H9 (cell line): ENCODE measurements around the gene H2BK1. TPM values are rescaled to one million over a fixed set of nuclear protein-coding genes. Genes with fewer than 3 reads are reported as not detected.

Source experiments
- DNase-seq: peaks from one replicate; pipeline ENCODE4 v3.0.0-alpha.2; 2017
- H2AFZ ChIP-seq: one replicate; pipeline ENCODE4 v1.6.1; 2013; ENCODE audit warnings: mild to moderate bottlenecking, low read length, control low read depth, moderate library complexity
- H2AK5ac ChIP-seq: 2 replicates; pipeline ENCODE4 v1.6.1; 2013; ENCODE audit warnings: low read length, control low read depth, mixed read lengths; ENCODE audit not compliant: insufficient read length
- H2BK120ac ChIP-seq: one replicate; pipeline ENCODE4 v1.6.1; 2013; ENCODE audit warnings: low read depth, mild to moderate bottlenecking, low read length, control low read depth, inconsistent platforms; ENCODE audit not compliant: poor library complexity, severe bottlenecking
- H2BK12ac ChIP-seq: 2 replicates; pipeline ENCODE4 v1.6.1; 2013; ENCODE audit warnings: low read length, control low read depth, mixed read lengths, low read depth; ENCODE audit not compliant: insufficient read length
- H2BK15ac ChIP-seq: 2 replicates; pipeline ENCODE4 v1.6.1; 2013; ENCODE audit warnings: low read depth, low read length, control low read depth
- H2BK20ac ChIP-seq: one replicate; pipeline ENCODE4 v1.6.1; 2013; ENCODE audit warnings: low read depth, mild to moderate bottlenecking, low read length, control low read depth, inconsistent platforms; ENCODE audit not compliant: poor library complexity, severe bottlenecking
- H2BK5ac ChIP-seq: 2 replicates; pipeline ENCODE4 v1.6.1; 2013; ENCODE audit warnings: low read length, control low read depth, mixed read lengths; ENCODE audit not compliant: insufficient read length
- H3K14ac ChIP-seq: 2 replicates; pipeline ENCODE4 v1.6.1; 2013; ENCODE audit warnings: low read length, control low read depth; ENCODE audit not compliant: insufficient read depth
- H3K18ac ChIP-seq: 2 replicates; pipeline ENCODE4 v1.6.1; 2013; ENCODE audit warnings: low read depth, mild to moderate bottlenecking, mixed read lengths, low read length, control low read depth; ENCODE audit not compliant: insufficient read length
- H3K23ac ChIP-seq: 2 replicates; pipeline ENCODE4 v1.6.1; 2013; ENCODE audit warnings: low read length, control low read depth, mixed read lengths, low read depth; ENCODE audit not compliant: insufficient read length
- H3K23me2 ChIP-seq: 2 replicates; pipeline ENCODE4 v1.6.1; 2013; ENCODE audit warnings: low read depth, mild to moderate bottlenecking, mixed read lengths, low read length, control low read depth; ENCODE audit not compliant: insufficient read length, poor library complexity, severe bottlenecking
- H3K27ac ChIP-seq: 2 replicates; pipeline ENCODE4 v1.5.1; 2013; ENCODE audit warnings: low read length, control low read depth, mixed read lengths, low read depth; ENCODE audit not compliant: insufficient read length
- H3K27me3 ChIP-seq: 2 replicates; pipeline ENCODE4 v1.6.1; 2013; ENCODE audit warnings: low read length, control low read depth, inconsistent platforms; ENCODE audit not compliant: insufficient read depth
- H3K4ac ChIP-seq: 2 replicates; pipeline ENCODE4 v1.6.1; 2013; ENCODE audit warnings: low read depth, mild to moderate bottlenecking, control low read depth, inconsistent platforms, low read length, moderate library complexity
- H3K4me1 ChIP-seq: 2 replicates; pipeline ENCODE4 v1.6.1; 2013; ENCODE audit warnings: low read length, control low read depth, inconsistent platforms; ENCODE audit not compliant: insufficient read depth
- H3K4me2 ChIP-seq: 2 replicates; pipeline ENCODE4 v1.6.1; 2013; ENCODE audit warnings: low read length, control low read depth, mixed read lengths; ENCODE audit not compliant: insufficient read length, insufficient read depth
- H3K56ac ChIP-seq: 2 replicates; pipeline ENCODE4 v1.6.1; 2013; ENCODE audit warnings: low read depth, mild to moderate bottlenecking, mixed read lengths, low read length, control low read depth; ENCODE audit not compliant: insufficient read length
- H3K79me1 ChIP-seq: 2 replicates; pipeline ENCODE4 v1.6.1; 2013; ENCODE audit warnings: low read depth, mild to moderate bottlenecking, moderate library complexity, low read length, control low read depth, inconsistent platforms; ENCODE audit not compliant: insufficient read depth, poor library complexity, severe bottlenecking
- H3K79me2 ChIP-seq: 2 replicates; pipeline ENCODE4 v1.6.1; 2013; ENCODE audit warnings: low read length, control low read depth, inconsistent platforms; ENCODE audit not compliant: insufficient read depth
- H3K9ac ChIP-seq: 2 replicates; pipeline ENCODE4 v1.6.1; 2013; ENCODE audit warnings: low read length, control low read depth, mixed read lengths; ENCODE audit not compliant: insufficient read length; ENCODE audit errors: extremely low read depth
- H3K9me3 ChIP-seq: one replicate; pipeline ENCODE4 v1.6.1; 2013; ENCODE audit warnings: low read depth, low read length, inconsistent platforms; ENCODE audit not compliant: control insufficient read depth
- H3T11ph ChIP-seq: one replicate; pipeline ENCODE4 v1.6.1; 2013; ENCODE audit warnings: mild to moderate bottlenecking, low read length, control low read depth, inconsistent platforms
- H4K20me1 ChIP-seq: one replicate; pipeline ENCODE4 v1.6.1; 2013; ENCODE audit not compliant: control insufficient read depth, insufficient read length, insufficient read depth
- H4K5ac ChIP-seq: 2 replicates; pipeline ENCODE4 v1.6.1; 2013; ENCODE audit warnings: low read depth, mild to moderate bottlenecking, mixed read lengths, low read length, control low read depth; ENCODE audit not compliant: insufficient read length
- H4K8ac ChIP-seq: replicated peaks from 2 replicates; pipeline ENCODE4 v1.6.1; 2013; ENCODE audit warnings: low read length, control low read depth, mixed read lengths, low read depth; ENCODE audit not compliant: insufficient read length
- H4K91ac ChIP-seq: 2 replicates; pipeline ENCODE4 v1.6.1; 2013; ENCODE audit warnings: low read depth, mild to moderate bottlenecking, moderate library complexity, mixed read lengths, low read length, control low read depth; ENCODE audit not compliant: insufficient read length
- H3K27ac Mint-ChIP-seq, 3 experiments: 2 replicates in 2 of 3; 3 replicates in 1 of 3; pipeline ENCODE4 v1.8.0; 2020 to 2021; ENCODE audit warnings: mixed read lengths in 3 of 3, mild to moderate bottlenecking in 1 of 3, moderate library complexity in 1 of 3
- H3K27me3 Mint-ChIP-seq: 2 replicates; pipeline ENCODE4 v1.8.0; 2021; ENCODE audit warnings: low read depth, mild to moderate bottlenecking, moderate library complexity, mixed read lengths
- H3K36me3 Mint-ChIP-seq, 3 experiments: 2 replicates in 2 of 3; 3 replicates in 1 of 3; pipeline ENCODE4 v1.8.0; 2020 to 2021; ENCODE audit warnings: low read depth in 3 of 3, mixed read lengths in 3 of 3; ENCODE audit not compliant: insufficient read depth in 1 of 3
- H3K4me1 Mint-ChIP-seq, 2 experiments: 2 replicates each; pipeline ENCODE4 v1.8.0; 2020; ENCODE audit warnings: mixed read lengths in 2 of 2
- H3K4me3 Mint-ChIP-seq, 2 experiments: 2 replicates in 1 of 2; 3 replicates in 1 of 2; pipeline ENCODE4 v1.8.0; 2020 to 2021; ENCODE audit warnings: mild to moderate bottlenecking in 2 of 2, mixed read lengths in 2 of 2, moderate library complexity in 1 of 2
- H3K9me3 Mint-ChIP-seq, 2 experiments: 2 replicates in 1 of 2; 3 replicates in 1 of 2; pipeline ENCODE4 v1.8.0; 2020; ENCODE audit warnings: mild to moderate bottlenecking in 2 of 2, mixed read lengths in 2 of 2, moderate library complexity in 1 of 2
- CTCF ChIP-seq: fragments of 200-600 bp; sonication (generic); conservative IDR thresholded peaks from 3 replicates; pipeline ENCODE4 v1.8.0; 2021; ENCODE audit warnings: antibody characterized with exemption, mild to moderate bottlenecking
- WGBS: extraction: QIAGEN DNeasy Blood & Tissue Kit; methylation state at CpG from one replicate; pipeline ENCODE4 v1.1.7; 2013; ENCODE audit warnings: missing lambda C conversion rate, low lambda C conversion rate, mixed read lengths; ENCODE audit not compliant: insufficient read length; ENCODE audit errors: extremely low coverage; 5-methylcytosine and 5-hydroxymethylcytosine counted together
- total RNA-seq: library from RNA; stranded (reverse); gene quantifications from 2 replicates; pipeline ENCODE4 v1.2.1, GENCODE V29; 2021

Gene H2BK1
- total RNA-seq, 1 experiment from 2014 or later, result not detected

GRCh38 chr7:151244196-151244840 is 34.0 kb upstream of the H2BK1 start:
- H3K23ac ChIP-seq, result no peak overlapping the region
- peaks cover 0 to 2% (median 2%) of the 10 kb centered on the region in 3 experiments; a peak in 5 of 7 replicates for H3K36me3 Mint-ChIP-seq
- peak overlapping the region; percentile 52 to 77; a peak in 4 of 5 replicates for H3K4me3 Mint-ChIP-seq
- no peak overlapping the region for H3K14ac ChIP-seq
- H2AFZ ChIP-seq, result no peak overlapping the region
- H3K18ac ChIP-seq, result no peak overlapping the region
- no peaks in the 10 kb centered on the region; the same call in 1 of the 2 replicates for H3K4me1 ChIP-seq
- no peak overlapping the region for H4K5ac ChIP-seq
- peak; percentile 94 for TF ChIP-seq CTCF
- H2BK20ac ChIP-seq, result no peak overlapping the region
- H3K79me1 ChIP-seq, result no peaks in the 10 kb centered on the region
- peaks cover 10% of the 10 kb centered on the region for H3K23me2 ChIP-seq
- no peak overlapping the region for H3T11ph ChIP-seq
- peak overlapping the region; percentile 59 for H3K4me2 ChIP-seq
- H2BK12ac ChIP-seq, result no peak overlapping the region
- H3K4ac ChIP-seq, result no peak overlapping the region
- peaks cover 38 to 47% of the 10 kb centered on the region in 2 experiments for H3K4me1 Mint-ChIP-seq
- no peaks in the 10 kb centered on the region for H3K9me3 ChIP-seq
- H2BK15ac ChIP-seq, result no peak overlapping the region
- H3K27me3 Mint-ChIP-seq, result peaks cover 55% of the 10 kb centered on the region
- no peak overlapping the region for H2AK5ac ChIP-seq
- no peak overlapping the region for H4K8ac ChIP-seq
- H2BK5ac ChIP-seq, result no peak overlapping the region
- H3K56ac ChIP-seq, result no peak overlapping the region
- H3K27me3 ChIP-seq, result peaks cover 10% of the 10 kb centered on the region; the same call in 1 of the 2 replicates
- H4K20me1 ChIP-seq, result no peaks in the 10 kb centered on the region
- no peak overlapping the region for H4K91ac ChIP-seq
- H3K9me3 Mint-ChIP-seq, result no peaks in the 10 kb centered on the region; a peak in 1 of 5 replicates
- no peak overlapping the region for H3K27ac ChIP-seq
- DNase-seq, result peak; percentile 54
- H3K27ac Mint-ChIP-seq, result no peak overlapping the region
- WGBS, result no CpG with 5 or more reads among the region's 10 CpGs
- H3K79me2 ChIP-seq, result no peaks in the 10 kb centered on the region
- H3K9ac ChIP-seq, result no peak overlapping the region
- no peak overlapping the region for H2BK120ac ChIP-seq
